Urinary bladder (tissue), 4 donors: ENCODE results near the gene ARFGAP2. TPM values are rescaled to one million over a fixed set of nuclear protein-coding genes. Genes with fewer than 3 reads are reported as not detected.

Experiments used
- DNase-seq: peaks from one replicate; pipeline ENCODE4 v3.0.0-alpha.2; 2015; ENCODE audit errors: extremely low spot score
- H3K27ac ChIP-seq: one replicate; pipeline ENCODE4 v1.5.1; 2013; ENCODE audit warnings: low read depth, mild to moderate bottlenecking, moderate library complexity
- H3K36me3 ChIP-seq: one replicate; pipeline ENCODE4 v1.6.1; 2013; ENCODE audit warnings: mild to moderate bottlenecking, moderate library complexity; ENCODE audit not compliant: insufficient read depth
- H3K4me1 ChIP-seq: one replicate; pipeline ENCODE4 v1.6.1; 2013; ENCODE audit warnings: mild to moderate bottlenecking, moderate library complexity; ENCODE audit not compliant: insufficient read depth
- H3K4me3 ChIP-seq: one replicate; pipeline ENCODE4 v1.5.1; 2013; ENCODE audit warnings: low read depth, low read length
- WGBS: extraction: QIAGEN DNeasy Blood & Tissue Kit; methylation state at CpG from one replicate; pipeline ENCODE4 v1.1.7; 2013; 5-methylcytosine and 5-hydroxymethylcytosine counted together
- polyA plus RNA-seq: library from polyadenylated mRNA; stranded (reverse); fragments of 200-250 nt; gene quantifications from one replicate; pipeline ENCODE4 v1.2.3, GENCODE V29; 2013
- total RNA-seq: library from RNA; depleted of rRNA; stranded (reverse); fragments of >200 nt; gene quantifications from one replicate; pipeline ENCODE4 v1.2.3, GENCODE V29; 2014
- donor health status: healthy with polysubstance abuse.
- donor health status: healthy.

Gene ARFGAP2
- total and polyA plus RNA-seq, 2 donors, result 77.1 to 81.8 TPM

GRCh38 chr11:47172740-47173336, 3.8 kb downstream of the ARFGAP2 start:
- H3K4me1 ChIP-seq, result no peaks in the 10 kb centered on the region
- WGBS, result 78% methylated on average over 6 of the region's 6 CpGs
- H3K36me3 ChIP-seq, result peaks cover 2% of the 10 kb centered on the region
- no peak for DNase-seq
- no peak overlapping the region for H3K27ac ChIP-seq
- no peak overlapping the region for H3K4me3 ChIP-seq

GRCh38 chr11:47171856-47172255, 4.8 kb downstream of the ARFGAP2 start:
- 33% methylated on average over 8 of the region's 8 CpGs for WGBS
- Histone ChIP-seq H3K4me3 (no peak overlapping the region), H3K27ac (no peak overlapping the region), H3K4me1 (no peaks in the 10 kb centered on the region), H3K36me3 (peaks cover 2% of the 10 kb centered on the region)
- DNase-seq, result no peak

- H3K36me3 ChIP-seq, result peaks cover 2% of the 10 kb centered on the region
- H3K27ac ChIP-seq, result no peak overlapping the region
- no peak for DNase-seq
- WGBS, result 88% methylated on average over 16 of the region's 16 CpGs
- no peaks in the 10 kb centered on the region for H3K4me1 ChIP-seq
- H3K4me3 ChIP-seq, result no peak overlapping the region
These were observed 5.4 kb downstream of the ARFGAP2 start for GRCh38 chr11:47171061-47171838.

- DNase-seq, result no peak
- no peaks in the 10 kb centered on the region for H3K36me3 ChIP-seq
- H3K4me3 ChIP-seq, result no peak overlapping the region
- H3K27ac ChIP-seq, result no peak overlapping the region
- H3K4me1 ChIP-seq, result no peaks in the 10 kb centered on the region
- 97% methylated on average over 5 of the region's 5 CpGs for WGBS
These were observed 10.3 kb downstream of the ARFGAP2 start for GRCh38 chr11:47166368-47166767.

GRCh38 chr11:47165253-47165840, 11.3 kb downstream of the ARFGAP2 start:
- Histone ChIP-seq H3K36me3 (no peaks in the 10 kb centered on the region), H3K4me1 (no peaks in the 10 kb centered on the region), H3K27ac (no peak overlapping the region), H3K4me3 (no peak overlapping the region)
- DNase-seq, result no peak
- WGBS, result 90% methylated on average over 16 of the region's 16 CpGs

- no peak overlapping the region for H3K27ac ChIP-seq
- WGBS, result 64% methylated on average over 4 of the region's 4 CpGs
- no peaks in the 10 kb centered on the region for H3K36me3 ChIP-seq
- H3K4me1 ChIP-seq, result no peaks in the 10 kb centered on the region
- DNase-seq, result no peak
- no peak overlapping the region for H3K4me3 ChIP-seq
These were observed 12.4 kb downstream of the ARFGAP2 start for GRCh38 chr11:47164321-47164720.

- no peaks in the 10 kb centered on the region for H3K4me1 ChIP-seq
- no peak overlapping the region for H3K27ac ChIP-seq
- 85% methylated on average over 15 of the region's 15 CpGs for WGBS
- DNase-seq, result no peak
- H3K36me3 ChIP-seq, result no peaks in the 10 kb centered on the region
- no peak overlapping the region for H3K4me3 ChIP-seq
These were observed 12.8 kb downstream of the ARFGAP2 start for GRCh38 chr11:47163898-47164297.

- Histone ChIP-seq H3K27ac (no peak overlapping the region), H3K4me1 (no peaks in the 10 kb centered on the region), H3K36me3 (no peaks in the 10 kb centered on the region), H3K4me3 (no peak overlapping the region)
- DNase-seq, result no peak
- WGBS, result 32% methylated on average over 3 of the region's 3 CpGs
These were observed 13.5 kb downstream of the ARFGAP2 start for GRCh38 chr11:47163193-47163592.

GRCh38 chr11:47162426-47162825, 14.3 kb downstream of the ARFGAP2 start:
- 80% methylated on average over 5 of the region's 5 CpGs for WGBS
- H3K27ac ChIP-seq, result no peak overlapping the region
- DNase-seq, result no peak
- H3K36me3 ChIP-seq, result no peaks in the 10 kb centered on the region
- H3K4me1 ChIP-seq, result no peaks in the 10 kb centered on the region
- no peak overlapping the region for H3K4me3 ChIP-seq

GRCh38 chr11:47161890-47162289, 14.8 kb downstream of the ARFGAP2 start:
- no peak overlapping the region for H3K4me3 ChIP-seq
- WGBS, result 59% methylated on average over 9 of the region's 9 CpGs
- H3K36me3 ChIP-seq, result no peaks in the 10 kb centered on the region
- no peak overlapping the region for H3K27ac ChIP-seq
- DNase-seq, result no peak
- H3K4me1 ChIP-seq, result no peaks in the 10 kb centered on the region

GRCh38 chr11:47161134-47161854, 15.4 kb downstream of the ARFGAP2 start:
- no peaks in the 10 kb centered on the region for H3K4me1 ChIP-seq
- H3K4me3 ChIP-seq, result no peak overlapping the region
- H3K36me3 ChIP-seq, result no peaks in the 10 kb centered on the region
- 49% methylated on average over 14 of the region's 14 CpGs for WGBS
- DNase-seq, result no peak
- H3K27ac ChIP-seq, result no peak overlapping the region

GRCh38 chr11:47160753-47161133, 15.9 kb downstream of the ARFGAP2 start:
- Histone ChIP-seq H3K4me3 (no peak overlapping the region), H3K27ac (no peak overlapping the region), H3K4me1 (no peaks in the 10 kb centered on the region), H3K36me3 (no peaks in the 10 kb centered on the region)
- no peak for DNase-seq
- 90% methylated on average over 5 of the region's 5 CpGs for WGBS

GRCh38 chr11:47158242-47158641, 18.4 kb downstream of the ARFGAP2 start:
- no peak for DNase-seq
- 80% methylated on average over 5 of the region's 5 CpGs for WGBS
- Histone ChIP-seq H3K36me3 (no peaks in the 10 kb centered on the region), H3K27ac (no peak overlapping the region), H3K4me3 (no peak overlapping the region), H3K4me1 (no peaks in the 10 kb centered on the region)

- WGBS, result 76% methylated on average over 8 of the region's 8 CpGs
- DNase-seq, result no peak
- no peaks in the 10 kb centered on the region for H3K4me1 ChIP-seq
These were observed 18.9 kb downstream of the ARFGAP2 start for GRCh38 chr11:47157805-47158204.

More at GRCh38 chr11:47157805-47158204, 18.9 kb downstream of the ARFGAP2 start:
- Histone ChIP-seq H3K27ac (no peak overlapping the region), H3K4me3 (no peak overlapping the region), H3K36me3 (no peaks in the 10 kb centered on the region)
